GM04504 (cell line): Measurements from ENCODE around the gene OVOL1.
A peak's percentile ranks its signal among the peaks of the same experiment; 100 is the strongest.
"Not testable (repeated sequence)": the region's sequence is repeated elsewhere in the genome, so short reads cannot be mapped to it uniquely, and the experiment has no call there.

Experiments used
- DNase-seq: peaks from one replicate; pipeline ENCODE4 v3.0.0-alpha.2; 2012; ENCODE audit warnings: low read depth

OVOL1 gene

GRCh38 chr11:65786786-65787636, at the start of gene OVOL1:
TSS of gene OVOL1 (plus strand) at chr11:65787063. CDS start at chr11:65787374, 311 bp downstream.
- DNase-seq: no peak

DNA sequence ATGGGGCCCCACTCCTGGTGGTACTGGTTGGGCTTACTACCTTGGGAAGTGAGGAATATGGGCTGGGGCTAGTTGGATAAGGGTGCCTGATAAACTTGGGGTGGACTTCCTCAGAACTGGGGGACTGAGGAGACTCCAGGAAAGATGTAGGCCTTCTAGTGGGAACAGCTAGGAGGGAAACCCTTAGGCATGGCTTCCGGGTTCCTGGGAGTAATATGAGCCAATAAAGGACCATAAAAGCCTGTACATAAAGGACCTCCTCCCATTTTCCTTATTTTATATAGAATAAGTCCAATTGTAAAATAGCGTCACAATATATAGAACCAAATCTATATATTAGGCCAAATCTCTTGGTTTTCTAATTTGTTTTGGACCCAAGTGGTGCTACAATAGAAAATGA, 47.8 kb upstream of the OVOL1 start:
- DNase-seq: no peak

- no peak for DNase-seq
Measured at GRCh38 chr11:65741185-65741584, 45.7 kb upstream of the OVOL1 start.

DNA sequence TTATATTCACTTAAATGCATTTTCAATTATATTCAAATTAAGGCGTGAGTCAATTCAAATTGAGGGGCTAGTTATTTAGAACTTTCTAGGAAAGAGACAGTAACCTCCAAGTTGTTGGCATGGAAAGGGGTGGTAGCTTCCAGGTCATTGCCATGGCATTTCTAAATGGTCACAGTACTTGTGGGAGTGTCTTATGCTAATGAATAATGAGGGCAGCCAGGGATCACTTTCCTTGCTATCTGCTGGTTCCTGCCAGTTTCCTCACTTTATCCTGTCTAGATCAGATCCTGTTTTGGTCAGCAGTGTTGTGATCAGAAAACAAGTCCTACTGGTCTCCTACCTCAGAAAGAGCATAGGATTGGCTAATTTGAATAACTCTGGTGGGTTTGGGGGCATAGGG, 44.5 kb upstream of the OVOL1 start:
- DNase-seq: no peak

- no peak for DNase-seq
Measured at GRCh38 chr11:65743681-65744025, 43.2 kb upstream of the OVOL1 start.

DNA sequence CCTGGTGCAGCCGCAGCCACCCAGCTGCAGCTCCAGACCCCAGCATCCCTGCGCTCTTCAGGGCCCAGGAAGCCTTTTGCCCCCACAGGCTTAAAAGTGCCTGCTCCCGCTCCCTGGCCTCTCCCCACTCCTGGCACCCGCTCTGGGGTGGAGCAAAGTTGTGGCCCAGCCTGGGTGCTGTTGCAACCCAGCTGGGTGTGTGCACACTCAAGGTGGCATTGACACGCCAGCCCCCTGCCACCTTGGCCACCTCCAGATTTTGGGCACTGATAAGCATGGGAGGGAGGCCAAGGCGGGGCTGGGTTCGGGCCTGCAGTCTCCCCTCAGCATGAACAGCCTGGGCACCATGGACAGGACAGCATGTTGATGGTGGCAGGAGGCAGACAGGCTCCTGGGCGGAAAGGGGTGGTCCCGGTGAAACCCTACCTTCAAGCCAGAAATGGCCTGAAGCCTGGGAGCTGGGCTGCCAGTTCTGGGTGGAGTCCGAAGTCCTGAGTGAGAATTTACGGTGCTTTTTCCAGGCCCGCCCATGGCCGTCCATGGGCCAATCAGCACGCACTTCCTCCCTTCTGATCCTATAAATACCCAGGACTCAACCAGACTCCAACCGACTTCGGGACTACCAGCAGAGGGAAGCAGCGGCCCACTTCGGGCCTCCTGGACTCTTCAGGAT, 42.7 kb upstream of the OVOL1 start:
- no peak for DNase-seq

- no peak for DNase-seq
Measured at GRCh38 chr11:65744699-65745042, 42.2 kb upstream of the OVOL1 start.

DNA sequence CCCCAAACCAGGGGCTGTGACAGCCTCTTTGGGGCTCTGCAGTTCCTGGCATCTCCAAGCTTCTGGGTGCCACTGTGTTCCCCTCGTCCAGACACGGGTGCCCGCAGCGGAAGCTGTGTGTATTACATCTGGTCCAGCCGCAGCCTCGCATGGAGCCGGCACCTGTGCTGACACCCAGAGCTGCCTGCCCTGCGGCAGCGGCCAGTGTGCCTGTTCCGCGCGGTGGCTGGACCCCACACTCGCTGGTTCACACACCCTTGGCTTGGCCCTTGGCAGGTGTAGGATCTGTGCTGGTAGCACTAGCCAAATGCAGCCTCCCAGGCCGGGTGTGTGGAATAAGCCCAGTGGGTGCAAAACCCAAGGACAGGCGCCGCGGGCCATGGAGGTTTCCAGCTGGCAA, 41.8 kb upstream of the OVOL1 start:
- no peak for DNase-seq

- not testable (repeated sequence) for DNase-seq
Measured at GRCh38 chr11:65762169-65762568, 24.7 kb upstream of the OVOL1 start.

DNA sequence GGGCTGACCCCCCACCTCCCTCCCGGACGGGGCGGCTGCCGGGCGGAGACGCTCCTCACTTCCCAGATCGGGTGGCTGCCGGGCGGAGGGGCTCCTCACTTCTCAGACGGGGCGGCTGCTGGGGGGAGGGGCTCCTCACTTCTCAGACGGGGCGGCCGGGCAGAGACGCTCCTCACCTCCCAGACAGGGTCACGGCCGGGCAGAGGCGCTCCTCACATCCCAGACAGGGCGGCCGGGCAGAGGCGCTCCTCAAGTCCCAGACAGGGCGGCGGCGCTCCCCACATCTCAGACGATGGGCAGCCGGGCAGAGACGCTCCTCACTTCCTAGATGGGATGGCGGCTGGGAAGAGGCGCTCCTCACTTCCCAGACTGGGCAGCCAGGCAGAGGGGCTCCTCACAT, 24.0 kb upstream of the OVOL1 start:
- DNase-seq: not testable (repeated sequence)

- no peak for DNase-seq
Measured at GRCh38 chr11:65764434-65764833, 22.4 kb upstream of the OVOL1 start.

DNA sequence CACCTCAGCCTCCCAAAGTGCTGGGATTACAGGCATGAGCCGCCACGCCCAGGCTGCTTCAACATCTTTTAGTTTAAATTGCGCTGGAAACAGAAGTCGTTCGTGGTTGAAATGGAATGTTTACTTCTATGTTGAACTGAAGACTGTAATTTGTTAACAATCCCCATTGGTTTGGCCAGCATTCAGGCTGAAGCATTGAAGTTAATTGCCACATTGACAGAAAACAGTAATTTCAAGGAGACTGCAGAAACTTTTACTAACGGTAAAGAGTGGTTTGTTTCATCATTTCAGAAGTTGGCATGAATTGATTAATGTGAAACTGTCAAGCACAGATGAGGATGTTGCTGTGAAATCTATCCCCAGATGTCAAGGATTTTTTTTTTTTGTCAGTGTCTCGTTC, 20.3 kb upstream of the OVOL1 start:
- peak; percentile 70 for DNase-seq

- no peak for DNase-seq
Measured at GRCh38 chr11:65767406-65767805, 19.5 kb upstream of the OVOL1 start.

- DNase-seq: not testable (repeated sequence)
Measured at GRCh38 chr11:65767806-65768205, 19.1 kb upstream of the OVOL1 start.

GRCh38 chr11:65770951-65771567, 15.8 kb upstream of the OVOL1 start:
- DNase-seq: no peak

DNA sequence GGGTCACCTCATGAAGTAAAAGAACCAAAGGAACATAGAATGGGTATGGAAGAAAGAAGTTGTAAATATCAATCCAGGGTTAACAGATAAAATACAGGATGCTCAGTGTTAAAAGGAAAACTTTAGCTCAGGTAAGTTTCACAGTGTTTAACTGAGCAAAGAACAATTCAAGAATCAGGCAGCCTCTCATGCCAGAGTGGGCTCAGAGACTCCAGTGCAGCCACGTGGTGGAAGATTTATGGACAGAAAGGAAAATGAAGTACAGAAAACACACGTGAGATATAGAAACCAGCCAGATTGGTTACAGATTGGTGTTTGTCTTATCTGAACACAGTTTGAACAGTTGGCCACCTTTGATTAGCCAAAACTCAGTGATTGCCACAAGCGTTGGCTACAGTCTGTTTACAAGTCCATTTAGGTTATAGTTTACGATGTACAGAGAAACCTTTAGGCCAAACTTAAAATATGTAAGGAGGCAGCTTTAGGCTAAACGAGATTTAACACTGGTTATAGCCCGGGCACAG, 15.2 kb upstream of the OVOL1 start:
- DNase-seq: no peak

- no peak for DNase-seq
Measured at GRCh38 chr11:65773784-65774411, 13.0 kb upstream of the OVOL1 start.

DNA sequence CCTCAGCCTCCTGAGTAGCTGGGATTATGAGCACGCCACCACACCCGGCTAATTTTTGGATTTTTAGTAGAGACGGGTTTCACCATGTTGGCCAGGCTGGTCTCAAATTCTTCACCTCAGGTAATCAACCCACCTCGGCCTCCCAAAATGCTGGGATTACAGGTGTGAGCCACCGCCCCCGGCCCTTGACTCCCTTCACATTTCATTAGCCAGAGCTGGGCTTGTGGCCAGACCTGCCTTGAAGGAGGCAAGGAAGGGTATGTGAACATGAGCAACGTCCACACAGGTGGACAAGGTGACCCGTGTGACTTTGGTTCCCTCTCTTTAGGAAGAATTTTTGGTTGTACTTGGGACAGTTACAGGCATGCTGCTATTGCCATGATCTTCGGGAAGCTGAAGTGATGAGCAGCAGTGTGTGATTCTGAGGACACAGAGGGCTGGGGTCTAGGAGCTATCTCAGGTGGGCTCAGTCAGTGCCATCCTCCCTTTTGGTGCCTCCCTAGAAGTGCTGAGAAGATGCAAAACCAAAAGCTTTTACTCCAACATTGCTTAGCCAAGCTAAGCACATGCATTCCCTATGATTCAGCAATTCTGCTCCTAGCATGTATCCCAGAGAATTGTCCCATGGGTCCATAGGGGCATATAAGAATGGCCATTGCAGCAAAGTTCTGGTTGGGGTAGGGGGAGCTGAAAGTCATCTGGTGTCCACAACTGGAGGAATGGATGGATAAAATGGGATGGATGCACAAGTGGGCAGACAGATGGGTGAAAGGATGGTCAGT, 12.1 kb upstream of the OVOL1 start:
- DNase-seq: no peak

- no peak for DNase-seq
Measured at GRCh38 chr11:65776196-65776595, 10.7 kb upstream of the OVOL1 start.

- DNase-seq: no peak
Measured at GRCh38 chr11:65776710-65777141, 10.1 kb upstream of the OVOL1 start.

DNA sequence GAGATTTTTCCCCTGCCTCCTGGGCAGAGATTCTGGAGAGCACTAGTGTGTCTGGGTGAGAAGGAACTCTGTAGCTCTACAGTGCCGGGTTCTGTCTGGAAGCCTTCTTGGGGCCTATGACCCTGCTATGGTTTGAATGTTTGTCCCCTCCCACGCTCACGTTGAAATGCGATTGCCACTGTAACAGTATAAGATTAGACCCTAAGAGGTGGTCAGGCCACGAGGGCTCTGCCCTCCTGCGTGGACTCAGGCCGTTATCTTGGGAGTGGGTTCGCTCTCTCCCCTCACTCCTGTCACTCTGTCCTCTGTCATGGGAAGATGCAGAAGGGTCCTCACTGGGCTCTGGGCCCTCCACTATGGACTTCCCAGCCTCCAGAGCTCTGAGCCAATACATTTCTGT, 9.6 kb upstream of the OVOL1 start:
- DNase-seq: no peak
